CD4-positive, alpha-beta T cell treated with Interleukin-6 for 4 hours (primary cell): ENCODE measurements around the gene HAGHL.

Source experiments
- DNase-seq: peaks from one replicate; pipeline ENCODE4 v3.0.0-alpha.2; 2020; ENCODE audit warnings: mixed read lengths

The HAGHL gene

DNA sequence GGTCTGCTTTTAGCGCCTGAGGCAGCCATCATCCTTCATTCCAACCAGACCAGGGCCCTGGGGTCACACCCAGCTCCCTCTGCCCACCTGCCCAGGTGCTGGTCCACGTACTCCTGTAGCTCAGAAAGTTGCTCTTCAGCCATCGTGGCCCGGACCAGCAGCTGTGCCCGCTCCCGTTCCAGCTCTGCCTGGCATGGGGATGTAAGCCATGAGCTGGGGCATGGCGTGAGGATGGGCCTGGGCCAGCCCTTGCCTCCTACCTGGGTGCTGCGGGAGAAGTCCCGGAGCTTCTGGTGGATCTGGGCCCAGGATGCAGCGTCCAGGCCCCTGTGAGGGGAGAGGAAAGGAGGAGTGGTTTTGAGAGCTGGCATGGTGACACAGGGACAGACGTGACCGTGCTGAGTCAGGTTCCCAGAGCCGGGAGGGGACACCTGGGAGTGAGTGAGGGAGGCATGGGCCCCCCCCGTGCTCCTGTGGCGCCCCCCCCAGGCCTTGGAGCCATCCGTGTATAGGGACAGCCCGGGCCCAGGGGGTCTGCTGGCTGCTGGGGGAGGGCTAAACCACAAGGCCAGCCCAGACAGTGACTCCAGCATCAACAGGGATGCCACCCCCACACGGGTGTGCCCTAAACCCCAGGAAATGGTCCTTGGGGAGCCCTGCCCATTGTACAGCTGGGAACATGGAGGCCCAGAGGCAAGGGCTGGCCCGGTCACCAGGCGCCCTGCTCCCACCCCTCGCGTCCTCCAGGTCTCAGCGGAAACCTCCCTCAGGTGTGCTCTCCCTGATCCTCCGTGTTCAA, 3.9 kb upstream of the HAGHL start:
- DNase-seq, result no peak

DNA sequence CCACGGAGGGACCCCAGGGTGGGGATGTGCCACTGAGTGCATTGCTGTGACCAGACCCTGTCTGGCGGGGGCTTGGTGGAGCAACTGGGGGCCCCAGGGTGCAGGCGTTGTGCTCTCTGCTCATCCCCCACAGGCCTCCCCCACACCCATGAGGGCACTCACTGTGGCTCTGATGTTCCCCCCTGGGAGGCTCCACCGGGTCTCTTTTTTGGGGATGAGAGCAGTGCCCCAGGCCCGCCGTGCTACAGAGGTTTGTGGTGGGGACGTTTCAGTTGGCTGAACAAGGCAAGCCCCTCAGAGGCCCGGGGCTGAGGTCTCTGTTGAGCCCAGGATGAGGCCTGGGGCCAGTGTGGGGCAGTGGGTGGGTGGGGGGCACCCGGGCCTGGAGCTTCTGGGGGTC, 3.2 kb upstream of the HAGHL start:
- no peak for DNase-seq

DNA sequence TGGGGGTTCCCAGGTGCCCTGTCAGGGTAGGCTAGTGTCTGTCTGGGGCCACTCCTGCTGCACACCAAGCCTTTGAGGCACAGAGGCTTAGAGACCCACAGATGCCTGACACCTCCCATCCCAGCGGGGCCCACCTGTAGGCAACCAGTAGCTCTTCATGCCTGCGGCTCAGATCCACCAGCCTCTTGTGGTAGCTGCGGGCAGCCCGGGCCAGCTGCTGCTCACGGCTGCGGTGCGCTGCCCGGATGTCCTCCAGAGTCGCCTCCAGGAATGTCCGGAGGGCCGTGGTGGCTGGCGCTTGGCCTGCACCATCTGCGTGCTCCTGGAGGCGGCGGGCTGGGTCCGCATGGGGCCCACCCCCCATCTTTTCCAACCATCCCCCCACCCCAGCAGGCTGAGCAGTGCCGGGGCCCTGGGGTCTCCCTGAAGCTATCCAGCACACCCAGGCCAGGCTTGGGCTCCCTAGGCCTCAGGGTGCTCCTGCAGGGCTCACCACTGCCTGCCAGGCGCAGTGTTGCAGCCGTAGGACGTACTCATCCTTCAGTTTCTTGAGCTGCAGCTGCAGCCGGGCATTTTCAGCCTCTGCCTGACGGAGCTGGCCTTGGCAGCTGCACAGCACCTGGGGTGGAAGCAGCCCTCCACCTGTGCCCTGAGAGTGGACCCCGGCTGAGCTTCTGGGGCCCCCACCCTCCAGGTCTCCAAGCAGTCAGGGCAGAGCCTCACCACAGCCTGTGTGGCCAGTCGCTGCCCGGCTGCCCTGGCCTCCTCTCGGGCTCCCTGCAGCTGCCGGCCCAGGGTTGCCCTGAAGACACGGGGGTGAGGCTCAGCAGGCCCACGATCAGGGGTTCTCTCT, 2.5 kb upstream of the HAGHL start:
- no peak for DNase-seq

DNA sequence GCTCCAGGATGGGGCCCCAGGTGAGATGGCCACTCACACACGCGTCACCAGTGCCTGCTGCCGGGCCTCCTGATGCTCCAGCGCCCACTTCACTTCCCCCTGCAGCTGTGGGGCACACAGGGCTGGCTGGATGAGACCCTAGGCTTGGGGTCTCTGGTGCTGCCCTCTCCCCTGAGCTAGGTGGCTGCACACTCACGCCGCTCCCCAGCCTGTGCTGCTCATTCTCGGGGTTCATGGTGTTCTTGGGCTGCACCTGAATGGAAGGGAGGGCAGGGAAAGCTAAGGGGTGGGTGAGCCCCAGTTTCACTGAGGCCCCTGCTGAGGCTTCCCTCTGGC, 1.9 kb upstream of the HAGHL start:
- DNase-seq, result no peak

DNA sequence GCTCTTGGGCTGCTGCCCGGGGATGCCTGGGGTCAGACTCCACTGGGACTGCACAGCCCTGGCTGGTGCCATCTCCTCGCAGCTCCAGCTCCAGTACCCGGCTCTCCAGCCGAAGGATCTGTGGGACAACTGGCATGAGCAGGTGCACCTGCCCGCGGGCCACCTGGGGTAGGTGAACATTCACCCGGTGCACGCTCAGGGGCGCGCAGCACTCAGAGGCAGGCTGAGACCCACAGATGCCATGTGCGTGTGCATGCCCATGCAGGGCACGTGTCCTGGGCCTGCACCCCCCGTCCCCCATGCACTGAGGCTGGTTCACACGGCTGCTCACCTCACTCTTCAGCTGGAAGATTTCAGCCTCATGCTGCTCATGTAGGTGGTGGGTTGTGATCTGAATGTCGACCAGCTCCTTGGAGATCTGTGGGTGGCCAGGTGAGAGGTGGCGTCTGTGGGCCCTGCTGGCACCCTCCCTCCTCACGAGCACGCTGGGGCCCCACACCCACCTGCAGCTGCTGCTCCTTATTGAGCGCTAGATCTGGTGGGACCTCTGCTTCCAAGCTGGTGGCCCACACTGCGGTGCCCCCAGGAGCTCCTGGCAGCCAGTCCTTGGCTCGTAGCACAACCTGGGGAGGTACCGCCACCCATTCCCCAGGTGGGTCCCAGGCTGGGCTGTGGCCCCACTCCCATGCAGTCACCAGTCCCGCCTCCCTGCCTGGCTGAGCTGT, 1.3 kb upstream of the HAGHL start:
- no peak for DNase-seq

DNA sequence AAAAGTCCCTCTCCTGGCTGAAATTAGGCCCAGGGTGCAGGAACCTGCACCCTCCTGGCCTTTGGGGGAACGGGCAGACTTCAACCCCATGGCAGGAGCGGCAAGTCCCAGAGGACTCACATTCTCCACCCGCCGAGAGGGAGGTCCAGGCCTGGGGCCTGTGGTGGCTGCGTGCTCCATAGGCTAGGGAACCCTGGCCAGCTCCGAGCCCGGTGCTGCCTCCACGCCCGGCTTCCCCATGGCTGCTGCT, 793 bp upstream of the HAGHL start:
- DNase-seq, result no peak

DNA sequence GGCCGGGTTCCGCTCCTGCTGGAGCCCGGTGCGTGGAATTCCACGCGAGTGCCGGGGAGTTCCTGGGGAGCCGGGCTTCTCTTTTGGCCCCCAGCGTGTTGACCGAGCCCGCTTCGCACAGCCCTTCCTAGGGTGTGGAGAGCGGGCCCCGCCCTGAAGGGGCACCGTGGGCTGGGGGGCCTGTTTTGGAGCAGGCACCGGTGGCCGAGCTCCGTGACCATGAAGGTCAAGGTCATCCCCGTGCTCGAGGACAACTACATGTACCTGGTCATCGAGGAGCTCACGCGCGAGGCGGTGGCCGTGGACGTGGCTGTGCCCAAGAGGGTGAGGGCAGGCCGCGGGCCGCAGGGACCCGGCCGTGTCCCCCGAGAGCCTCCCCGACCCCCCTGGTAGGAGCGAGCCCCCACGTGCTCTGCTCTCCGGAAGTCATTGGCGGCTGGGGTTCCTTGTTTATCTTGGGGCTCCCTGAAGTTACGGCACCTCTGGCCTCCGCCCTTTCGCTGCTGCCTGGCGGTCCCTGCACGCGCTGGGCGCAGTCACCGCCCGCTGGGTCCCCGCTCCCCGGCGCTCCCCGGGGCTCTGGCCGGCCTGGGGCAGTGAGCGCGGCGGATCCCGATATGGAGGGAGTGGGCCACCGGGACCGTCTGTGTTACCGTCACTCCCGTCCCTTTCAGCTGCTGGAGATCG, 528 bp downstream of the HAGHL start:
- DNase-seq, result peak; percentile 43

DNA sequence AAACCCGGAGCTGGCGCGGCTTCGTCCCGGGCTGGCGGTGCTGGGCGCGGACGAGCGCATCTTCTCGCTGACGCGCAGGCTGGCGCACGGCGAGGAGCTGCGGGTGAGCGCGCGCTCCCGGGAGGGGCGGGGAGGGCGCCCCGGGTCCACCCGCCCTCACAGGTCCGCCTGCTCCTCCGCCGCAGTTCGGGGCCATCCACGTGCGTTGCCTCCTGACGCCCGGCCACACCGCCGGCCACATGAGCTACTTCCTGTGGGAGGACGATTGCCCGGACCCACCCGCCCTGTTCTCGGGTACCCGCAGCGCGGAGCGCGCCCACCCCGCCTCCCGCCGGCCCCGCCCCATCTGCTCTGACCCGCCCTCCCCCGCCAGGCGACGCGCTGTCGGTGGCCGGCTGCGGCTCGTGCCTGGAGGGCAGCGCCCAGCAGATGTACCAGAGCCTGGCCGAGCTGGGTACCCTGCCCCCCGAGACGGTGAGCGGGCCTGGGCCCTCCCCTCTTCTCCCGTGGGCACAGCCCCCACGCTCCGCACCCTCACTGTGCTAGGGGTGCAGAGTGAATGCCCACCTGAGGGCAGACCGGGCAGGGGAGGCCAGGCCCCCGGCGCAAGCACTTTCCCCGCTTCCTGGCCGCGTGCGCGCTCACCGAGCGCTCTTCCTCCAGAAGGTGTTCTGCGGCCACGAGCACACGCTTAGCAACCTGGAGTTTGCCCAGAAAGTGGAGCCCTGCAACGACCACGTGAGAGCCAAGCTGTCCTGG, 1.4 kb downstream of the HAGHL start:
- peak; percentile 63 for DNase-seq

DNA sequence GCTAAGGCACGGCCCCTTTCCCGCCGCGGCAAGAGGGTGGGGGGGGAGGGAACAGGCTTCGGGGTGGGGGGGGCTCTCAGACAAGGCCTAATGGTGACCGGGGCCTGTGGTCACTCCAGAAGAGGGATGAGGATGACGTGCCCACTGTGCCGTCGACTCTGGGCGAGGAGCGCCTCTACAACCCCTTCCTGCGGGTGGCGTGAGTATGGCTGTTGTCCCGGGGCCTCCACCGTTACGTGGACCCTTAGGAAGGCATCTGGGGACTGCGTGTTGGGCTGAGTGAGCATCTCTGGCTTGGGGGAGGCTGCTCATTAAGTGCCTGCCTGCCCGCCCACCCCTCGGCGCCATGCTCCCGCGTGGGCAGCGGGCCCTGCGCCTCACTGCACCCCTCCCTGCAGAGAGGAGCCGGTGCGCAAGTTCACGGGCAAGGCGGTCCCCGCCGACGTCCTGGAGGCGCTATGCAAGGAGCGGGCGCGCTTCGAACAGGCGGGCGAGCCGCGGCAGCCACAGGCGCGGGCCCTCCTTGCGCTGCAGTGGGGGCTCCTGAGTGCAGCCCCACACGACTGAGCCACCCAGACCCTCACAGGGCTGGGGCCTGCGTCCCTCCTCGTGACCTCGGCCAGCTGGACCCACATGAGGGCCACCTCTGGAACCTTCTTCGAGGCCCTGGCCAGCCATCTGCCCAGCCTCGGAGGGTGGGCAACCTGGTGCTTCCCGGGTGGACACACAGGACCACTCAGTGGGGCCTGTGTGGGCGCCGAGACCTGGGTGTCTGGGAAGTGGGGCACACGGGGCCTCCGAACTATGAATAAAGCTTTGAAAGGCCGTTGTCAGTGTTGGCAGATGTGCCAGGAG, 2.2 kb downstream of the HAGHL start:
- no peak for DNase-seq

DNA sequence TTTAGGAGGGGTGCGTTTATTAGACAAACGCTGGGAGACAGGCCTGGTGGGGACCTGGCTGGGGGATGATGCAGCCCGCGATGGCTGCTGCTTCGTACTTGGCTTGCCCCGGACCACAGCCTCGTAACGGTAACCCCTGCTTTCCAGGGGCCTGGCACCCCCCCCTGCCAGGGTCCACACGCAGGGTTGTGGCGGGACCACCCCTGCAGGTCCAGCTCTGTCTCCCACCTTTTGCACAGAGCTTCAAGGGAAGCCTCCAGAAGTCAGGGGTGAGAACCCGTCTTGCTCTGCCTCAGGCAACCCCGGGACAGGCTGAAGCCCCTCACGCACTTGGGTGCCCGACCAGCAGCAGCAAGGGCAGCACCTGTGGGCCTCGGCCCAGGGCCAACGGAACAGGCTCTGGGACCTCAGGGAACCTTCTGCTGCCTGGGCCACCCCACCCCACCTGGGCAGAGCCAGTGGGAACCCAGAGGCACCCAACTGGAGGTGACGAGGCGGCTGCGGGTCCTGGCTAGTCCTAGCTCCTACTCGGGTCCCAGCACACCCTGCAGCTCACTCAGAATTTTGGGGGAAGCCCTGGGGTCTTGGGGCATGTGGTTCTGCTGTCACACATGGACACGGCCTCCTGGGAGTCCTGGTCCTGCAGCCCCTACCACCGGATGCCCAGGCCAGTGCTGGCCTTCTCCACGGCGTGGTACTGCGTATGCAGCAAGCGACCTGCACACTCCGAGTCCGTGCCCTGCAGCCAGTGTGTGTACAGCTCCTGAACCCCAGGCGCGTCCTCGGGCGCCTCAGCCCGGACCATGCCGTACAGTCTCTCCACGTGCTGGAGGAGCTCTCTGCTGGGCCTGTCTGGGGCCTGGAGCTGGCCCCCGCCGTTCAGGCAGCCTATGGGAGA, 3.1 kb downstream of the HAGHL start:
- no peak for DNase-seq

DNA sequence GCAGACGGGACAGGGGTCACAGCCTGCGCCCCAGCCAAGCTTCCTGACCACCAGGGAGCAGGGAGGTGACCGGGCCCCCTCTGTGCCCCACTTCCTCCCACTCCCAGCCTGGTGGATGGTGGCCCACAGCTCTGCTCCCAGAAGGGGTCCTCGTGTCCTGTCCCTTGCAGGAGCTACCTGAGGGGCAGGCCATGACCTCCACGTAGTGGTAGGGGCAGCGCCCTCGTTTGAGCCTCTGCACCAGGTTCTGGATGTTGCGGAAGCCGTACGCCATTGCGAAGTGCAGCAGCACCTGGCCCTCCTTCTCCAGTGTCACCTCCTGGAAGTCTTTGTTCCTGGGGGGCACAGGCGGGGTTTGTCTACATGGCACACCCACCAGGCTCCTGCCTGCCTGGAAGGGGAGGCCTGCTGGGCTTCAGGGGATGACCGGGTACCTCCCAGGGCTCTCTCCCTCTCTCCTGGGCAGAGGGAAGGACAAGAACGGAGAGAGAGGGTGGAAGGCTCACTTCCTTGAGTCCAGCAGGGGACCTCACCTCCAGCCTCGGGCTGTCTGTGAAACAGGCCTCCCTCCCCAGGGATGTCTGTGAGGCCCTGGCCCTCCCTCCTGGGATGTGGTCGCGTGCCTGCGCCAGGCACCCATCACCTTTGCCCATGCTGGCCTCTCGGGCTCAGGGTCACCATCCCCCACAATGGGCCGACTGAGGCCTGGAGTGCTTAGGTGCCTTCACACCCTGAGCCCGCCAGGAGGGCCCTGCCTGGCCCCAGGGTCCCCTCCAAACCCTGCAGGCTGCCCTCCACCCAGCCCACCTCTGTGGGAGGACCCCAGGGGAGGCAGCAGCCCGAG, 4.0 kb downstream of the HAGHL start:
- no peak for DNase-seq

DNA sequence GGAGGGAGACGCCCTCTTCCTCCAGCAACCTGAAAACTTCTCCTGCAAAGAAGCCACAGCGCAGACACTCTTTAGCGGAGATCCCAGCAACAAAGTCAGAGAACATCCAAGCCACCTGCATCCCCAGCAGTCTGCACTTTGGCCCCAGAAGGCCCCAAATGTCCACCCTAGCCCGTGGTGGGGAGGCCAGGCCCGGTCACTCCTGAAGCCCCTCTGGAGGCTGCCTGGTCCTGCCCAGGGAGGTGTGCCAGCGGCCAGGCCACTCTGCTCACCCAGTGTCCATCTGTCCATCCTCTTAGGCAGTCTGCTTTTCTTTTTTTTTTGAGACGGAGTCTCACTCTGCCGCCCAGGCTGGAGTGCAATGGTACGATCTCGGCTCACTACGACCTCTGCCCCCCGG, 5.4 kb downstream of the HAGHL start:
- DNase-seq, result no peak

DNA sequence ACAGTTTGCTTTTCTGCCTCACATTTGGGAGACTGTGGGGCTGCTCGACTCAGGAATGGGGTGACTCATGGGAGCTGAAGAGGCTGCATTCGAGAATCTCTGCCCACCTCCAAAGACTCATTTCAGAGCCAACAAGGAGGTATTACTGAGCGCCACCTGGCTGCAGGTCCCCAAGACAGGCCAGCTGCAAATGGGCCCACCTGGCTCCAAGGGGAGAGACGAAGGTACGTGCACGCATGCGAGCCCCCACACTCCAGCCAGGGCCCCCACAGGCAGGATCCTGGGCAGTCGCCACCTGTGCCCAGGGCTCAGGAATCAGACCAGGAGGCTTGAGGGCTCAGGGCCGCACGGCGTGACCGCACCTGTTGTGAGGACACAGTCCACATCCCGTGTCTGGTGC, 6.0 kb downstream of the HAGHL start:
- DNase-seq, result no peak

DNA sequence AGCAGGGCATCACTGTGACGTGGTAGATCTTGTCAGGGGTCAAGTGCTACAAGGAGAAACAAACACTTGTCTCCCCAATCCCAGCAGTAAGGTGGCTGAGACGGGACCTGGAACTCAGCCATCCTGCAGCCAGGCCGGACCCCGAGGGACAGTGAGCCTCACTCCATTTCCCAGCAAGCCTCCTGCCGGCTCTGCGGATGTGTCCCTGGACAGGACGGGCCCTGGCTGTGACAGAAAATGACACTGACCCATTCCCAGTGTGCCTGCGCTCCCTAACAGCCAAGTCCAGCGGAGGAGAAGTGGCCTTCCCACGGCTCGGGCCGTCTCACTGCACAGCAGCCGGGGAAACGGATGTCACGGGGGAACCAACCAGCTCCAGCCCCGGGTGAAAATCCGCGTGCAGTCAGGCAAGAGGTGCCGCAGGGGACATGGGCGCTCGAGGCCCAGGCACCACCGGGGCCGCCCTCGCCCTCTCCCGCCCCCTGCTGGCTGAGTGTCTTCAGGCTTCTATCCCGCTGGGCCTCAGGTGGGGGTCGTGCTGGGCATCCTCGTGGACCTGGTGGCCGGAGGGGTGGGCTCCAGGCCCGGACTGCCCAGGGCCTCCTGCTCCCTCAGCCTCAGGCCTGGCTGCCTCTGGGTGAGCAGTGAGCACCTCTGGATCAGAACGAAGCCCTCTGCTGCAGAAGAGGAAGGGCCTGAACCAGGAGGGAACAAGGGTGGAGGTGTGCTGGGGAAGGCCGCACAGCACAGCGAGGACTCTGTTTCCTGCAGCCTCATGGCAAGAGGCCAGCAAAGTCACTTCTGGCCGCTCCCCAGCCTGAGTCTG, 6.7 kb downstream of the HAGHL start:
- peak; percentile 61 for DNase-seq

DNA sequence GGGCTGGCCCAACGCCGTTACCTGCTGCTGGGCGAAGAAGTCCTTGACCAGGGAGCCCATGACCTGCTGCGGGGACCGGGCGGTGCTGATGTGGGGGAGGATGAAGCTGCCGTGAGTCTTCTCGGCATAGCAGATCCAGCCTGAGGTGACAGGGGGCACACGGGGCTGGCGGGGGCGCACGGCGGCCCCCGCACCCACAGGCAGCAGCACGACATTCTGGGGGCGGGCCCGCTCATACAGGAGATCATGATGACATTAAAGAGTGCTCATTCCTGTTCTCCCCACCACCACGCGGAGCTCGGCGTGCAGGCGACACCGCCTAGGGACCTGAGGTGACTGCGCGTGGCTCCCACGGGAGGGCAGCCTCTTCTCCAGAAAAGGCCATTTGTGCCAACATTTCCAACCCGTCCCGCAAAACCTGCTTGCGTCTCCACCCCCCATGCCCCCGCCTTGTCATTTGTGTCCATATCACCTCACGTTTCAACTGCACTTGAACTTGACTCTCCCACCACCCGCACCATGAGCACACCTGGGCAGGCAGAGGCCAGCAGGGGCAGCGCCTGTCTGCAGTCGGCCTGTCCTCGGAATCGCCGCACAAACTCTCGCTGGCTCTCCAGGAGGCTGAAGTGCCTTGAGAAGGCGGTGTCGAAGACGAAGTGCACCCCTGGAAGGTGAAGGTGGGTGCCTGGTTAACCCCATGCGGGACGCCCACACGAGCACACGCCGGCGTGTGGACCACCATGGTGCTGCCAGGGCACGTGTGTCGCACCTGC, 7.5 kb downstream of the HAGHL start:
- no peak for DNase-seq

DNA sequence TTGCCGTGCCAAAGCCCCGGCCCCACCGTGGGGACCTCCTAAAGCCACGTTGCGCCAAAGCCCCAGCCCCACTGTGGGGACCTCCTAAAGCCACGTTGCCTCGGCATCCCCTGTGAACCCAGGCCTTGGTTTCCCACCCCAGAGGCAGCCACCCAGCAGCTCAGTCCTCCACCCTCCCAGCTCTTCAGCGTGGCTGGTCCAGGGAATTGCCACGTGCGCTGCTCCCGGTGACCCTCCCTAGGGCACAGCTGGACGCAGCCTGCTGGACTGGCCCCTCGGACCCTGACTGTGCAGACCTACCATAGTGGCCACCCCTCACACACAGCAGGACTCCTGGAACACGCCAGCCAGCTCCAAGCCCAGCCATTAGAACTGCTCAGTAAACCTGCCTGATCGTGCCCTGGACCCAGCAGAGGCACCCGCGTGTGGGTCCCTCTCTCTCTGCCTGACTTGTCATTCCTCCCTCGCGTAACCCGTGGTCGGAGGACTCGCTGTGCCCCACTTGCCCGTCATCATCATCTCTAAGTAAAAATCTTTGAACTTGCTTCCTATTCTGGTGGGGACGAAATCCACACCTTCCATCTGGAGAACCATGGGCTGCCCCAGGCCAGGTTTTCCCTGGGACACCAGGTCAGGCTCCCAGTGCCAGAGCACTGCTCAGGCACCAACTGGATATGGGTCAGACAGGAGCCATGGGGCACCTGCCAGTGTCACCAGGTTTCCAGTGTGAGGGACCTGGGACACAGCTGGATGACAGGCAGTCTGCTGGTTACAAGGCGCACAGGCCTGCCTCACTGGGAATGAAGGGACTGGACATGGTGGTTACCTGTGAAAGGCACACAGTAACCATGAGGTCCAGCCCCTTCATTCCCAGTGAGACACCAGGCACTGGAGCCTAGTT, 8.3 kb downstream of the HAGHL start:
- no peak for DNase-seq

DNA sequence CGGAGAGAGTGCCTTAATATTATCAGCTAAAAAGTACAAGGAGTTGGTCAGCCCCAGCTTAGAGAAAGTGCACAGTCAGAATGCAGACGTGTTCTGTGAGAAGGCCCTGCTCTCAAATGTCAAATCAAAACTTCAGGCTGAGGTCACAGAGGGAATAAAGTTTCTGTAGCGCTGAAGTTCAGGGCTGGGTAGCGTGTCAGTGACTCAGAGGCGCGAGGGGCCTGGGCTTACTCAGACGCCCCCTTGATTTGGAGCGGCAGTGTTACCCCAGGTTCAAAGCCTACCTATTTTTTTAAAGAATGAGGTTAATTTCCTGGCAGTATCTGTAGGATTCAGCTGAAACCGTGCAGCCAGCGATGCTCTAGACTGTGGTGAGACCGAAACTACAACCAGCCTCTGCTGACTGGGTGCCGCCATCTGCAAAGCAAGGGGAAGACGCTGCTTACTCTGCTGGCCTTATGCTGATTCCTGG, 9.1 kb downstream of the HAGHL start:
- no peak for DNase-seq
